NCI-H1436 treated with DMSO at 0.1 percent for 48 hours (cell line): ENCODE measurements around the gene PHACTR1.

ENCODE experiments used
- DNase-seq: peaks from one replicate; lab custom pipeline; 2025; lab: John Stamatoyannopoulos, UW

Gene PHACTR1

DNA sequence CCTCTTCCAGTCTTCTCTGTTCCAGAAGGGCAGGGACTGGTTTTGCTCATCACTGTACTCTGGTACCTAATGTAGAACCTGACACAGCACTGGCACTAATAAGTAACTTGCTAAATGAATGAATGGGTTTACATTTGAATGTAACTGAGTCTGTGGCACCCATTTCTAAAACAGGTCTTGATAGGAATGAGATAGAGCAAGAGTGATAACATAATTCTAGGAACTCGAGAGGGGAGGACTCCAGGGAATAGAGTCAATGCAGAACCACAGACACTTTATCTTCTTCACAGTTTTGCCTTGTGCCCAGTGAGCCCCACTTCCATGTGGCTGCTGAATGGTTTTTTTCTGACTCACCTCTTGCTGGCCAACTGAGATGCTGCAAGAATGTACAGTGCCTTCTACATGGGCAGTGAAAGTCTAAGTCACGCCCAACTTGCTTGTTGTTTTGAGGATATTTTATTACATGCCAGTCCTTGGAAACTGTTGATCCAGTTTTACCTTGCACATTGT, 550.6 kb downstream of the PHACTR1 start:
- DNase-seq = no peak

DNA sequence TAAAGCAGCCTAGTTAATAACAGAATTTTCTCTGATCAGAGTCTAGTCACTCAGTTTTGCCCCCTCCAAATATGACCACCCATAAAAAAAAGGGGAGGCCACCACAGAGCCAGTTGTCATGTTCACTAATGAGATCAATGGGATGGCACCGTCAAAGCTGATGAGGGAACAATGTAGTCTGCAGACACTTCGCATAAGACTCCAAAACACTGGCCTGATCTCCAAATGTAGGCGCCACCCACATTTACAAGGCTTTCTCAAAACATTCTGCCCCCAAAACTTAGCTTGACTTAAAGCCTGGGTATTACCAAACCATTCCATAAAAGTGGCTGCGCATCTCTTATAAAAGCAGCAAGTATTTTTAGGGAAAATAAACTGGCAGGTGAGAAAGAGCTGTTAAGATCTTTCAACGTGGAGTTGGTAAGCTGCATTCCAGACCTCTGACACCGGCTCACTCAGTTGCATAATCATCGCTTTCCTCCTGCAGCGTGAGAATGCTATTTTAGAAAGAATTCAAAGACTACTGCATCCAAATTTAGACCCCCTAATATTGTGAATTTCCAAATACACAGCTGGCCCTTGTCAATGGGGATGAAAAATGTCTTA, 552.4 kb downstream of the PHACTR1 start:
- no peak for DNase-seq

DNA sequence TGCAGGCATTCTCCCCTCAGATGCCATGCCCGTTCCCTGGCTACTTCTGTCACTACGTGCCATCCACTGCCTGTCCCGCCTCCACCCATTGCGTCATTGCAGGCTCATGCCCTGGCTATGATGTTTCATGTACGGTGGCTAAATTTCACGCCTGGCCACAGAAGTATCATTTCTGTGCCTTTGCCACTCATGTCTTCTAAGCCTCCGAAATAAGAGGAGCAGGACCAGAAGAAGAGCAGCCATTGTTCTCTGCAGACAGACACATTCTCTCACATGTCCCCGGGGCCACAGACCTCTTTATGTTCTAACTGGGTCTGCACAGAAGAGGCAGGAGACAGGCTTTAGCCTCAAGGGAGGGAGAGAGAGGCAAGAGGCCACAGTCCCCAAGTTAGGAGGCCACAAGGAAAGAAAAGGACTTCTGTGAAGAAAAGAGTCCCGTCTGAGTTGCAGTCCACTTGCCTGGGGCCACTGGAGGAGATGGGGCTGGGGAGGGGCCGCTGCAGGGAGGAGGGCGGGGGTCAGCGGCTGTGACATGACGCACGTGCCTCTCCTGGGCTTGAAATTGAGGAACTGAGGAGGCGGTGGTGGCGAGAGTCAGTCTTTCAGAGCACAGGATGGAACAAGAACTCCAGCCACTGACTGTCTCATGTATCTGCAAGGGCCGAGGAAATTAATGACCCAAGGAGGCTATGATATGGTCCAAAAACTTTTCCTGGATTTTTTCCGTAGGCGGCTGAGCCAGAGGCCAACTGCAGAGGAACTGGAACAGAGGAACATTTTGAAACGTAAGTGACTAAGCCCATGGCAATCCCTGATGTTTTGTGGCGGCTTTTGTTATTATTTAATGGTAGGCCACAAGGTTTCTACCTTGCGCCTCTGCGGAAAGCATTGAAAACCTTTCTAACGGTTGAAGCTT, 555.8 kb downstream of the PHACTR1 start:
- DNase-seq = no peak

DNA sequence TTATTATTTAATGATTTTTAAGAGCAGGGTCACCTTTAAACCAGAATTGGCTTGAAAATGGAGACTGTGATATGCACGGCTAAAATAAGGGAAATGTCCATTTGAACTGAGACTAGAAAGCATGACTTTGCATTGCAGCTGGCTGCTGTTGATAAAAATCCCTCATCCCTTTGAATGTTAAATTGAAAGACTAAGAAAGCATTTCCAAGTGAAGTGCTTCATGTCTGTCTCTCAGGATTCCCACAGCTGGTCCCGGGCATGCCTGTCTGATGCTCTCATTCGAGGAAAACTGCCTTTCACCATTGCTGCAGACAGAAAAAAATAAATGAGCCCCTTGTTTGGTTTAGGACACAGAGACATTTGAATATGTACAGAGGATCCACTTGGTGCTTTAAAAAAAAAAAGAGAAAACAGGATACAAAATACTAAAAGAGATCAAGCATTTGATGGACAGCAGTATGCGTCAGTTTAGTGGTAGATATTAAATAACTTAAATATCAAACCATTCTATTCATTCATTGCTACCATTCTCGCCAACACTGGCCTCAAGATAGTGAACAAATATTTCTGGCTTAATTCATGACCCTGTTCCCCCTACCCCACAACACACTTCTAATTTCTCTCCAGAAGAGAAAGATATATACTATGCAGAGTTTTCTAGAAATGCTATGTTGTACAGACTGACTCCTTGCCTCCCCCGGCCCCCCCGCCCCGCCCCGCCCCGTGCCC, 556.8 kb downstream of the PHACTR1 start:
- DNase-seq = no peak

DNA sequence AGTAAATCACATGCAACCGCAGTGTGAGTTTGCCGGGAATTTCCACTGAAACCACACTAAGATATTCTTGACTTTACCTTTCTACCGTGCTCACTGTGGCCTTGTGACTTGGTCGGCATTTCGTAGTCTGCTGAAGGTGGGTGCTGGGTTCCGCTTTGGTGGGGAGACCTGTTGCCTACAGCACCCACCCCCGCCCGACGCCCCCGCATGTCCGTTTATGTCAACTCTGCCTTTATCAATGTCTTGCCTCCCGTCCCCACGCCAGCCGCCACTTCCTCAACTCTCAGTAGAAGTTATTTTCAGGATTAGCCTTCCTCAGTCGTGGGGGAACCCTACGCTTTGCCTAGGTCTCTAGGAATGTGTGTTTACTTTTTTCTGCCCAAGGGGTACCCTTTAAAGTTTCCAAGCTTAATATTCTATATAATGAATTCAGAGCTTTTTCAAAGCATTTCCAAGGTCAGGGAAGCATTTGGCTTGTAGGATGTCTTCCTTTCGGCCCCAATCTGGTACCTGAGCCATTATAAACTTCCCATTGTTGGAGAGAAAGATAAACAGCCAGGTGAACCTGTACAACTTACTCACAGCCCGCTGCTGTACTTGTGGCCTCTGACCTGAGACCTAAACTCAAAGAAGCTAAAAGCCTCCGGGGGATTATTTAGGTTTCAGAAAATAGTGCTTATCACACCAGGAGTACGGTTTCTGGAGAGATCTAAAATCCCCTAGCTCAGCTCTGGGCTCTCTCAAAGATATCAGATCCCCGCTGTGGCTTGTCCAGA, 557.6 kb downstream of the PHACTR1 start:
- no peak for DNase-seq

DNA sequence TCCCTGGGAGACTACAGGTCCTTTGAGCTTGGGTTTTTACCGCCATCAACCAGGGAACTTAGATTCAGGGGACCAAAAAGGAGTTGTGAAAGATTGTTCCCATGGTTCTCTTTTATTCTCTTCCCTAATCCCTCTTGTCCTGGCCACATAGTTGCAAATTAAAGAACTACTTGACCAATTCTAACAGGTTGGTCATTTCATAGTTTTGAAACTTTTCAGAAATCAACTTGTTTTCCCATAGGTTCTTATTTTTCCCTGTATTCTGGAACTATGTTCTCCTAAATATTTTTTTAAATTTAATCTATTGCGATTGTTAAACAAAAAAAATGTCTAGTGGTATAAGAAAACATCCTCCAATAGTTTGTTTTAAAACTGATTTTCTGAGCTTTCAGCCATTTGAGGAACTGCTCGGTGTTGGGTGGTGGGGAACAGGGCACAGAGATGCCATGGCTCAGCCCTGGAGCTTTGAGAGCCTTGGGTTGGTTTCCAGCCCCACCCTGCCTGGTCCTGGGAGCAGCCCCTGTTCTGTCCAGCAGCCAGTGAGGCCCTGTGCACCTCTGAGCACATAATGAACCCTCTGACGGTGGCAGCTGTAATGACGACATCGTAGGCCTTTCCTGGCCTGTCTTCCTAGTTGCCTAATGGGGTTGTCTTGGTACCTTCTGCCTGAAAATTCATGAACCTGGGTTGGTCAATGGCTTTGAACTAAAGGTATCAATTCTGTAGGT, 558.3 kb downstream of the PHACTR1 start:
- DNase-seq = no peak

DNA sequence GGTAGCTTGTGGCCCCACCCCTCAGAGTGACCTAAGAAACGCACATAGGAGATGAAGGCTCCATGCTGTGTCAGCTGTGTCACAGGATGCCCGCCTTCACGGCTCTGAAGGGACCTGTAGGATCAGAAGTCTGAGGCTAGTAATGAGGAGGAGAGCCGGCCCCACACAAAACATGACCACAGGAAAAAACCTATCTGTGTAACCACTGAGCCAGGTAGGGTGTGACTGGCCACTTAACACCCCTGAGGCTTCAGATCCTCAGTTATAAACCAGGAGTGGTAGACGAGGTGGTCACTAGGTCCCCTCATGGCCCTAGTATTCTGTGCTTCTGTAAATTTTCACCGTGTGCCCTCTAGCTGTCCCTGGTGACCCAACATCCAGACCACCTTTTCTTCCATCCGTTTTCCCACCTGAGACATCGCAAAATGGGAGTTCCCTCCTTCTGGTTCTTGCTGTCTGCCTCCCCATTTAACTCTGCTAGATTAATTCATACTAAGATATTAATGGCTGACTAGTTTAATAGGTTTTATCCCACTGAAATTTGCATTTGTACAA, 558.9 kb downstream of the PHACTR1 start:
- no peak for DNase-seq

DNA sequence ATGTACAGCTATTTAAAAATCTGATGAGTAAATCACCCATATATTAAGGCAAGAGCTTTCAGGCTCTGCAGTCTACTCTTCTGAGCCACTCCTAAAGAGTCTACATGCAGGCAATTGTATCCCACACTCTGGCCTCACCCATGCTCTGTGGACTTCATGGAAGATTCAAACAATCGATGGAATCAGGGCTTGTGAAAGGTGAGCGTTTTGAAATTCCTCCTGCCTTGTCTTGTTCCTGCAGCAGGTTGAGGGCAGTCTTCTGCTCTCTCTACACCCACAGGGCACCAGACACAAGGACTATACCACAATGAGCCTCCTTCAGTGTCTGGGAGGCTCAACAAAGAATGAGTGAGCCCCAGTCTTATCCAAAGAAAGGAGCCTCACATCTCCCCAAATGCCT, 560.7 kb downstream of the PHACTR1 start:
- no peak for DNase-seq

DNA sequence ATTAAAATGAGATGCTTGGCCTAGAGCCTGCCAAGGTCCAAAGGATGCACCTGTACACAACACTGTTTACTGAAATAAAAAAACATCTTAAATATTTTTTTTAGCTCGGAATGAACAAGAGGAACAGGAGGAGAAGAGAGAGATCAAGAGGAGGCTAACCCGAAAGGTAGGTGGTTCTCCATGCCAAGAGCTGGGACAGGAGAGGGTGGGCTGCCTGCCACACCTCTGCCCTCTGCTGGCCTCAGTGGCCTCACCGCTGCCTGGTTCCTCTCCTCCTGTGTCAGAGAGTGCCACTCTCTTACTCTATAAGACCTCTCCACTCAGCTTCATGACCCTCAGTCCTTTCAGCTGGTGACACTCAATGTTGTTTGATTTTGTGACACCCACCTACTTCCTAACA, 561.6 kb downstream of the PHACTR1 start:
- no peak for DNase-seq

DNA sequence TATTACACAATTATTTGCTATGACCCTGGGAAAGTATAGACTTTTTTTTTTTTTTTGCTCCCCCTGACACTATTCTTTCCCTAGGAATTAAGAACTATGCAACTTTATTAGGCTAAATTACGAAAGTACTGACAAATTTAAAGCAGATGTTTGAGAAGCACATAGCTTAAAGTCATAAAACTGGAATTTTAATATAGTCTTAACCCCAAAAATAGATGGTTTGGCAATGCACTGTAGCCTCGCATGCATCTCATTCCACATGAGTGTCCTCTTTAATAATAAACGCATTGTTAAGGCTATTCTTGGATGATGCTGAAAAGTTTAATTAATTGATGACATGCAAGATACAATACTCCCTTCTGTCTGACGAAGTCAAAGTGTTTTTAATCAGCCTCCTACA, 562.4 kb downstream of the PHACTR1 start:
- no peak for DNase-seq

DNA sequence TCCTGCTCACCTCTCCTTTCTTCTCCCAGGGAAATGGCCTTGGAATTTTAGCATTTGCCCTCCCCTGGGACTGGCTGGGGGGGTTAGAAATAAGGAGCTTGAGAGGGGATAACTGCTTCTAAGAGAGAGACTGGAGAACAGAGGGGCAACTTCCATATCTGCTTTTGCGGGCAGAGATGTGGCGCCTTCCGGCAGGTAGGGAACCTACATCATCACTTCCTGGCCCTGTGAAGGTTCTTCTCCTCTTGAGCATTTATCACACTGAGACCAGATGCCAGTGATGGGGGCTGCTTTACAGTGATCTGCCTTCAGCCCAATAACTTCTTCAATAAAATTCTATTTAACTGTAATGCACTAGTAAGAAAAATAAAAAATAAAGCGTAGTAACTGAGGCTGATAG, 563.7 kb downstream of the PHACTR1 start:
- DNase-seq = no peak

DNA sequence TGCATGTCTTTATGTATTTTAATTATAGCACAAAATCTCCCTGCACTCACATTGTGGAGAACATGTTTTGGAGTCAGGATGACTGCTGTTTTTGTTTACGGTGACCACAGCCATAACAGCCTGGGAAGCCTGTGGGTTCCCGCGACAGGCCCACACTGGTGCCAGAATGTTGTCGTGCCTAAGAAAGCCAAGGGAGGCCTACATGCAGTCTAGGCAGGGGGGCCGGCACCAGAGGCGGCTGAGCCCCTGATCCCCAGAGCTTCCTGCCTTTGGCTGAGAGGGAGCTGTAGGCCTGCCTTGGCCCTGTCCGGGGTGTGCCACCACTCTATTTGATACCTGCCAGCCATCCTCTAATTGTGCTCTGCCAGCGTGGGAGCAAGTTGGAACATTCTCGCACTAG, 565.1 kb downstream of the PHACTR1 start:
- no peak for DNase-seq

DNA sequence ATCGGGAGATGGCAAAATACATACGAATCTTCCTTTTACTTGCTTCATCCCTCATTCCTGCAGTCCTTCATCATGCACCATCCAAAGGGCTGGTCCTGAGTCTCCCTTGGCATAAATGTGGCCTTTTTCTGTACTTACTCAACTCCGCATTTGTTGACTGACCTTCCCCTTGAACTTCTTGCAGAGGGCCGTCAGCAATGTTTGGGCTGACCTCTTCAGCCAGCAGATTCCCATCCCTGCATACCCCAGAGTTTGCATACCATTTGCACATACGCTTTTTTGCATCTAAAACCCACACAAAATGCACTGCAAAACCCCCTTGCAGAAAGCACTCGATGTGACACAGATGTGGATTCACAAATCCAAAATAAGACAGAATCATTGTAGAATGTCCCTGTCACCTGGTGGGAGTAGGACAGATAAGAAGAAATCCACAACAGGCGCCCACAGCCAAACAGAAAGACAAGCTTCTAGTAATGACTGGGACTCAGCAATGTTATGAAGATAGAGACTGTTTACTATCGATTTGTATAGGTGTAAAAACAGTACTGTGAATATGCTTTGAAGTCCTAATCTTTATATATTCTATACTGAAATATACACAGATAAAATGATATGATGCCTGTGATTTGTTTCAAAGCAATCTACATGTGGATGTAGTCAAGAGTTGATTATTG, 566.0 kb downstream of the PHACTR1 start:
- no peak for DNase-seq

DNA sequence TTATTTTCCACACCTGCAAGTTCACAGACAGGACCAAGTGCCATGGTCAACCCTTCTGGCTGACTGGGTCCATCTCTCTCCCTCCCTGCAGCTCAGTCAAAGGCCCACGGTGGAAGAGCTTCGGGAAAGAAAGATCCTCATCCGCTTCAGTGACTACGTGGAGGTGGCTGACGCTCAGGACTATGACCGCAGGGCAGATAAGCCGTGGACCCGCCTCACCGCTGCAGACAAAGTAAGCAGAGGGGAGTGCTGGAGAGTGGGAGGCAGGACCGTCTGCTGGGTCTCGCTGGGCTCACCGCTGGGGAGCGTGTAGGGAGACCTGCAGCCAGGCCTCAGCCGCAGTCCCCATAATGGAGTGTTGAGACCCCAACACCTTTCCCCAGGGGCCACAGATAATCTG, 566.8 kb downstream of the PHACTR1 start:
- no peak for DNase-seq

DNA sequence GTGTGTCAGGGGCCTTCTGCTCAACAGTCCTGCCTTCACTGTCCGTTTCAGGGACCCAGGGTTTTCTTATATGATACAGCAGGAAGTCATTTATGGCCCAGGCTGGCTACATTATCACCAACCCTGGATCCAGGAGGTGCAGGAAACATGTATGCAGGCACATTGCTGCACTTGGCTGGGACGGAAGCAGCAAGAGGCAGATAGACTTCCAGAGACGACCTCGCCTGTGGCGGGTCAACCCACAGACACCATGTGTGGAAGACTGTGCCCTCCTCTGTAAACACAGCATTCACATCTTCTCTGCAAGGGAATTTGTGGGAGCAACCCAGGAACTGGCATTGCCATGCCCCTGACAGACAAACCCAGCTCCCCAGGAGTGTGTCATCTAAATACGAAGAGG, 568.1 kb downstream of the PHACTR1 start:
- no peak for DNase-seq

DNA sequence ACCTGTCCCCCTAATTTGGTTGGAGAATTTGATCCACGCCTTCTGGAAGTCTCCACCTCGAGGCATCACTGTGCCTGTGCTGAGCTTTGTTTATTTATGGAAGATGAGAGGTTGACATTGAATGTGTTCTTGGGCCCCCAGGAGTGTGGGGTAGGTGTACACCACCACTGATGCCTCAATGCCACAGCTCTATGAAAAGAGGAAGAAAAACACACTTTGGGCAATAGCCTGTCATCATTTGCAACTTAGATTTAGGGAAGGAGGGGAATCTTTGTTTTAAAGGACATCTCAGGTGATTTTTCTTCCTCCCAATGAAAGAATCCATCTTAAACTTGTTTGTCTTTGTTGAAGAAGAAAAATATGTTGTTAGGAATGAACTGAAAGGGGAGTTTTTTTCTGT, 569.1 kb downstream of the PHACTR1 start:
- no peak for DNase-seq

DNA sequence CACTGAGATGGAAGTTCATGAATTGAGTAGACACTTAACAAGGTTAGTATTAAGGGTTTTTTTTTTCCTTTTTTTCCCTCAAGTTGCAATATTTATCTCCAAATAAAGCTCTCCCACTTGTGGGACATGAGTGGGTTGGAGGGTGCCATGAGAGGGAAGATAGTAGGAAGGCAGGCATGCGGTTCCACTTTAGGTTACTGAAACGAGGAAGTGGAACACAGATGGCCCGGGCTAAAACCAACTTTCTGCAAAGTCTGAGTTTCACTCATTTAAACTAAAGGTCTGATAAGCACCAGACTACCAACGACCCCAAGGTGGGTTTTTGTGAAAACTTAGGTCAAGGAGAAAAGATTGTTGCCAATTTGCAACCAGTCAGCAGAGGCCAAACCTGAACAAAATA, 569.6 kb downstream of the PHACTR1 start:
- no peak for DNase-seq

DNA sequence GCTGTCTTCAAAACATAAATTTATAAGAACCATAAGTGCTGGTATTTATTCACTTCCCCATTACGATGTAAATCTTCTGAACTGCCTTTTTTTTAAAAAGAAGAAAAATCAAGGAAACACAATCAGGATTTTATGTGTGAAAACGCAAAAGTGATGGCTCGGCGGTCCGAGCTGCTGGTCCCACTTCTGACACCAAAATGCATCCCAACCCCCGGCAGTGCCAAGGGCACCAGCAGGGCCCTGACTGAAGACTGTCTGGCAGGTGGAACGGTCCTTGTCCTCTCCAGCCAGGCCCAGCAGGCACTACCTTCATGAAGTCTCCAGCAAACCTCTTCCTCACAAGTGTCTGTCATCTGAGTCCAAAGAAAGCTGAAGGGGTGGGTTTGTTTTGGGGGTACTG, 570.5 kb downstream of the PHACTR1 start:
- DNase-seq = no peak

DNA sequence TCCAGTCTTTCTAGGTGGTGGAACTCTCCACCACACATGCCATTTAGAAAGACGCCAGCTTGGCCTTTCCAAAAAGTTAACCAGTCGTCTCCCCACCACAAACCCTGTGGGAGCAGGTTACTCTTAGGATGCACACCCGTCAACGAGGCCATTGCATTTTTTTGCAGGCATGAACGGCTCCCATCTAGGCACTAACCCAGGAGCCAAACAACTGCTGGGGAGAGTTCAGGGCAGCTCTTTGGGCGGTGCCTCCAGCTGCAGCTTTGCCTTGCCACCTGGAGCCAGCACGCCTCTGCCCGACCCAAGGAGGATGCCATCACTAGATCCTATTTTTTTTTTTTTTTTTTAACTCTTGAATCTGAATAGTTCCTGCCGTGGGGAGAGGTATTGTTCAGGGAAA, 571.9 kb downstream of the PHACTR1 start:
- no peak for DNase-seq

DNA sequence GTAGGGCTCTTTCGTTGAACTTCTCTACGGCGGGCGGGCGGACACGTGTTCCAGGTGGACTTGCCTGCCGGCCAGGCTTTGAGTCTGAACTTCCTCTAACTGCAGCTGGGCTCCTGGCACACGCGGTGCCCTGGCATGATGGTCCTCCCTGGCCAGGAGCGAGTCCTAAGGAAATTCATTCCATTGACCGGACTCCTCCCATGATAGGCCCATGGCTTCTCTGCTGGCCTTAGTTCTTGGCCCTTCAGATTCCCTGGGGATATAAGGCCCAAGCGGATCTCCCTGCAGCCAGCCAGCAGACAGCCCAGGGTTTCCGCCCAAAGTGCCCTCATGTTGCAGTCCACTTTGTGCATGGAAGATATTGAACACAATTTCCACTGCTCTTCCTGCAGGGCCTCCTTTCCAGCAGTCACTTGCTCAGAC, 572.4 kb downstream of the PHACTR1 start:
- DNase-seq = no peak
